Liver (tissue), 3 donors: ENCODE measurements around the gene SLC26A1.

Experiments
- ATF3 ChIP-seq: IDR thresholded peaks from 2 replicates; pipeline ENCODE4 v1.6.1; 2016; ENCODE audit warnings: antibody characterized with exemption
- CTCF ChIP-seq: fragments of 150-350 bp; IDR thresholded peaks from 2 replicates; pipeline ENCODE4 v1.5.1; 2017; ENCODE audit warnings: improper control_type of control experiment, low read depth, low read length; ENCODE audit not compliant: missing input control
- EGR1 ChIP-seq, 2 donors: IDR thresholded peaks; 2 replicates each; pipeline ENCODE4 v1.6.1; 2016 to 2018; ENCODE audit warnings: antibody characterized with exemption in 2 of 2, low read depth in 2 of 2
- FOXA1 ChIP-seq: IDR thresholded peaks from 2 replicates; pipeline ENCODE4 v1.6.1; 2016; ENCODE audit warnings: antibody characterized with exemption
- GABPA ChIP-seq, 2 donors: IDR thresholded peaks in 1 of 2; conservative IDR thresholded peaks in 1 of 2; 2 replicates each; pipeline ENCODE4 v1.6.1; 2016; ENCODE audit warnings: antibody characterized with exemption in 2 of 2, mild to moderate bottlenecking in 1 of 2, moderate library complexity in 1 of 2
- JUND ChIP-seq, 2 donors: IDR thresholded peaks; 2 replicates each; pipeline ENCODE4 v1.6.1; 2016; ENCODE audit warnings: antibody characterized with exemption in 2 of 2
- MAX ChIP-seq: IDR thresholded peaks from 2 replicates; pipeline ENCODE4 v1.6.1; 2016; ENCODE audit warnings: antibody characterized with exemption
- RAD21 ChIP-seq, 2 donors: IDR thresholded peaks; 2 replicates each; pipeline ENCODE4 v1.6.1; 2016; ENCODE audit warnings: antibody characterized with exemption in 2 of 2, mild to moderate bottlenecking in 2 of 2
- REST ChIP-seq: IDR thresholded peaks from 2 replicates; pipeline ENCODE4 v1.6.1; 2016; ENCODE audit warnings: antibody characterized with exemption, mild to moderate bottlenecking
- SP1 ChIP-seq: IDR thresholded peaks from 2 replicates; pipeline ENCODE4 v1.6.1; 2018; ENCODE audit warnings: antibody characterized with exemption, mild to moderate bottlenecking
- TAF1 ChIP-seq: conservative IDR thresholded peaks from 2 replicates; pipeline ENCODE4 v1.6.1; 2016; ENCODE audit warnings: antibody characterized with exemption, mild to moderate bottlenecking
- YY1 ChIP-seq: IDR thresholded peaks from 2 replicates; pipeline ENCODE4 v1.6.1; 2016; ENCODE audit warnings: antibody characterized with exemption, mild to moderate bottlenecking
- ZBTB33 ChIP-seq: IDR thresholded peaks from 2 replicates; pipeline ENCODE4 v1.6.1; 2016; ENCODE audit warnings: antibody characterized with exemption
- donor health status: healthy.
- donor health status: healthy.

GRCh38 chr4:1036095-1036494 lies 42.9 kb upstream of the SLC26A1 start:
- no peak for TF ChIP-seq CTCF
- TF ChIP-seq YY1, result no peak
- TF ChIP-seq REST, result no peak
- TF ChIP-seq TAF1, result no peak
- no peak for TF ChIP-seq MAX
- no peak for TF ChIP-seq FOXA1
- no peak for TF ChIP-seq RAD21 (IDR thresholded peaks at IDR 0.05)
- TF ChIP-seq ZBTB33, result no peak
- no peak for TF ChIP-seq ATF3
- no peak for TF ChIP-seq SP1
- no peak for TF ChIP-seq EGR1 (IDR thresholded peaks at IDR 0.05; ENCODE audit: low read depth in 2 of 2)
- no peak for TF ChIP-seq GABPA (IDR thresholded peaks at IDR 0.05 in 1 of 2, conservative IDR thresholded peaks at IDR 0.05 in 1 of 2)
- no peak for TF ChIP-seq JUND (IDR thresholded peaks at IDR 0.05)
